Choroid plexus epithelial cell (primary cell): ENCODE measurements around the gene GLCE.

Experiments used
- DNase-seq: peaks from one replicate; pipeline ENCODE4 v3.0.0-alpha.2; 2010; ENCODE audit warnings: low read depth
- H3K4me3 ChIP-seq: 2 replicates; pipeline ENCODE4 v1.5.1; 2011; ENCODE audit warnings: low read depth, mild to moderate bottlenecking, control low read depth, low read length, moderate library complexity
- CTCF ChIP-seq: conservative IDR thresholded peaks from 2 replicates; pipeline ENCODE4 v1.5.1; 2011; ENCODE audit warnings: low read depth, mild to moderate bottlenecking, control low read depth, inconsistent platforms, low read length, moderate library complexity

GLCE gene

GRCh38 chr15:69302929-69303328 is 142.5 kb downstream of the GLCE start:
- H3K4me3 ChIP-seq, result no peak overlapping the region
- no peak for DNase-seq

GRCh38 chr15:69303337-69304181 is 143.1 kb downstream of the GLCE start:
- peak; percentile 81 for DNase-seq
- TF ChIP-seq CTCF, result peak; percentile 39
- H3K4me3 ChIP-seq, result no peak overlapping the region

More at GRCh38 chr15:69302929-69303328, 142.5 kb downstream of the GLCE start:
- no peak for TF ChIP-seq CTCF

- no peak overlapping the region for H3K4me3 ChIP-seq
- TF ChIP-seq CTCF, result no peak
- DNase-seq, result peak; percentile 95
Measured at GRCh38 chr15:69304182-69304545, 143.7 kb downstream of the GLCE start.

GRCh38 chr15:69305204-69305931 is 144.9 kb downstream of the GLCE start:
- no peak for TF ChIP-seq CTCF
- no peak overlapping the region for H3K4me3 ChIP-seq
- peak; percentile 92 for DNase-seq

GRCh38 chr15:69305933-69306568 is 145.6 kb downstream of the GLCE start:
- no peak for TF ChIP-seq CTCF
- no peak overlapping the region for H3K4me3 ChIP-seq
- DNase-seq, result no peak

GRCh38 chr15:69307939-69308338 is 147.5 kb downstream of the GLCE start:
- no peak overlapping the region for H3K4me3 ChIP-seq
- TF ChIP-seq CTCF, result no peak
- no peak for DNase-seq
